Measurements from ENCODE around the gene PNKD. TPM values are rescaled to one million over a fixed set of nuclear protein-coding genes. Genes with fewer than 3 reads are reported as not detected.
A peak's percentile ranks its signal among the peaks of the same experiment; 100 is the strongest.

Gene PNKD
- total and polyA plus RNA-seq, 7 experiments from 2014 or later, result 18.5 to 108 (median 37.6) TPM

- Mint-ChIP-seq H3K9me3 (peaks cover 0 to 1% (median 0%) of the 10 kb centered on the region in 11 donors), H3K36me3 (no peaks in the 10 kb centered on the region), H3K27me3 (peaks cover 0 to 2% (median 0%) of the 10 kb centered on the region in 5 donors), H3K27ac (no peak overlapping the region), H3K4me1 (peaks cover 5 to 21% (median 19%) of the 10 kb centered on the region in 7 donors), H3K4me3 (no peak overlapping the region)
- H3K9me3 ChIP-seq (ENCODE audit: control insufficient read depth in 2 of 3, low read length in 3 of 3), result no peaks in the 10 kb centered on the region
- no peak for DNase-seq
- CTCF ChIA-PET, result interaction anchor here (0.7 to 3.0 kb wide), 4 partner anchors 12 to 99 kb away, joined by 3 to 35 read pairs (median 6); partner anchors contain the start of gene CATIP
- H3K27me3 ChIP-seq (ENCODE audit: control insufficient read depth in 2 of 2, insufficient read depth in 2 of 2, low read length in 2 of 2), result no peaks in the 10 kb centered on the region
- POLR2A ChIA-PET, result interaction anchor here (0.8 to 1.3 kb wide), 2 partner anchors 60 to 64 kb away, joined by 3 to 4 read pairs; no protein-coding TSS in a partner anchor
- H3K27ac ChIP-seq (ENCODE audit: low read depth, low read length), result no peak overlapping the region
- intact Hi-C loops (cut with micrococcal nuclease), result no loop called here
- H3K4me3 ChIP-seq (ENCODE audit: low read length), result no peak overlapping the region
- H3K4me1 ChIP-seq (ENCODE audit: control insufficient read depth in 2 of 2, insufficient read depth in 2 of 2, low read length in 2 of 2), result peaks cover 0 to 6% of the 10 kb centered on the region in 2 donors
- H3K36me3 ChIP-seq (ENCODE audit: control insufficient read depth in 2 of 3, insufficient read depth in 3 of 3, low read length in 3 of 3), result no peaks in the 10 kb centered on the region
- ATAC-seq, result no peak
These were observed 28.1 kb downstream of the PNKD start for GRCh38 chr2:218298314-218298875.

- no peaks in the 10 kb centered on the region for H3K36me3 Mint-ChIP-seq
- intact Hi-C loops (cut with micrococcal nuclease), result loop anchor here (2.0 to 10.0 kb wide), 2 partner anchors 349 to 545 kb away; no protein-coding TSS in a partner anchor
- Histone ChIP-seq H3K36me3 (ENCODE audit: control insufficient read depth in 2 of 3, insufficient read depth in 3 of 3, low read length in 3 of 3) (no peaks in the 10 kb centered on the region), H3K9me3 (ENCODE audit: control insufficient read depth in 2 of 3, low read length in 3 of 3) (no peaks in the 10 kb centered on the region), H3K4me3 (ENCODE audit: low read length) (no peak overlapping the region), H3K27ac (ENCODE audit: low read depth, low read length) (no peak overlapping the region), H3K27me3 (ENCODE audit: control insufficient read depth in 2 of 2, insufficient read depth in 2 of 2, low read length in 2 of 2) (no peaks in the 10 kb centered on the region), H3K4me1 (ENCODE audit: control insufficient read depth in 2 of 2, insufficient read depth in 2 of 2, low read length in 2 of 2) (no peaks in the 10 kb centered on the region)
- POLR2A ChIA-PET, result interaction anchor here (0.8 kb wide), 3 partner anchors 52 to 97 kb away, joined by 3 to 4 read pairs (median 3); partner anchors contain the start of gene CATIP
- H3K9me3 Mint-ChIP-seq, result peaks cover 0 to 1% (median 0%) of the 10 kb centered on the region in 11 donors
- DNase-seq (no peak), ATAC-seq (no peak)
- H3K27ac Mint-ChIP-seq, result peak overlapping the region in 2 of 9 donors; percentile 62 to 76
- peaks cover 0 to 2% (median 0%) of the 10 kb centered on the region in 5 donors for H3K27me3 Mint-ChIP-seq
- H3K4me3 Mint-ChIP-seq, result no peak overlapping the region
- peaks cover 3 to 11% (median 7%) of the 10 kb centered on the region in 7 donors for H3K4me1 Mint-ChIP-seq
- CTCF ChIA-PET, result interaction anchor here (0.9 to 3.2 kb wide), 6 partner anchors 13 to 64 kb away, joined by 3 to 93 read pairs (median 7); partner anchors contain the start of gene CATIP
These were observed 29.8 kb downstream of the PNKD start for GRCh38 chr2:218300141-218300540.

DNA sequence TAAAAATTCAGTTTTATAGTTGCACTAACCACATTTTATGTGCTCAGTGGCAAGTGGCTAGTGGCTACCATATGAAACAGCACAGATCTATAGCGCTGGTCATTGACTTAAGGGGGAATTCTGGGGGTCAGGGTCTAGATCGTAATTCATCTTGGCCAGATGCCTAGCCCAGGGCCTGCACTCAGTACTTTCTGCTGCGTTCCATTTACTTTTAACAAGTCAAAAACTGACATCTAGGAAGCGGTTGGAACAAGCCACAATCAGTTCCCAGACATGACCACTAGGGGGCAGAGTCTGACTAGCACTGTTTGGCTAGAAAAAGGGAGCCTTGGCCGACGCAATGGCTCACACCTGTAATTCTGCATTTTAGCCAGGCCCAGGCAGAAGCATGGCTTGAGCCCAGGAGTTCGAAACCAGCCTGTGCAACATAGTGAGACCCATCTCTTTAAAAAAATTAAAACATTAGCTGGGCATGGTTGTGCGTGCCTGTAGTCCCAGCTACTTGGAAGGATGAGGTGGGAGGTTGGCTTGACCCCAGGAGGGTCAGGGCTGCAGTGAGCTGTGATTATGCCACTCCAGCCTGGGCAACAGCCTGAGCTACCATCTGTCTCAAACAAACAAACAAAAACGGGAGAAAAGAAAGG, 31.0 kb downstream of the PNKD start:
- Histone ChIP-seq H3K36me3 (ENCODE audit: control insufficient read depth in 2 of 3, insufficient read depth in 3 of 3, low read length in 3 of 3) (no peaks in the 10 kb centered on the region), H3K27ac (ENCODE audit: low read depth, low read length) (no peak overlapping the region), H3K27me3 (ENCODE audit: control insufficient read depth in 2 of 2, insufficient read depth in 2 of 2, low read length in 2 of 2) (no peaks in the 10 kb centered on the region), H3K9me3 (ENCODE audit: control insufficient read depth in 2 of 3, low read length in 3 of 3) (no peaks in the 10 kb centered on the region), H3K4me1 (ENCODE audit: control insufficient read depth in 2 of 2, insufficient read depth in 2 of 2, low read length in 2 of 2) (no peaks in the 10 kb centered on the region), H3K4me3 (ENCODE audit: low read length) (no peak overlapping the region)
- Mint-ChIP-seq H3K4me1 (peaks cover 3 to 8% (median 7%) of the 10 kb centered on the region in 7 donors), H3K27me3 (peaks cover 0 to 4% (median 0%) of the 10 kb centered on the region in 5 donors), H3K9me3 (peaks cover 0 to 1% (median 0%) of the 10 kb centered on the region in 11 donors), H3K27ac (peak overlapping the region in 8 of 9 donors; percentile 34 to 80 (median 64)), H3K4me3 (no peak overlapping the region), H3K36me3 (no peaks in the 10 kb centered on the region)
- ChIA-PET POLR2A (interaction anchor here (0.6 to 2.5 kb wide), 16 partner anchors 15 to 98 kb away, joined by 3 to 14 read pairs (median 4); partner anchors contain the start of genes AAMP, CATIP, CTDSP1 and PNKD), CTCF (interaction anchor here (0.9 to 3.2 kb wide), 20 partner anchors 10 to 165 kb away, joined by 3 to 93 read pairs (median 6); partner anchors contain the start of genes AAMP, CATIP and PNKD)
- DNase-seq, result peak; percentile 61 to 92 (median 84)
- peak; percentile 99 for ATAC-seq
- intact Hi-C loops (cut with micrococcal nuclease), result loop anchor here (1.0 to 10.0 kb wide), 9 partner anchors 9 to 544 kb away; partner anchors contain the start of genes CATIP (in 2 of the 2) and TMBIM1 (in 1 of the 2)

DNA sequence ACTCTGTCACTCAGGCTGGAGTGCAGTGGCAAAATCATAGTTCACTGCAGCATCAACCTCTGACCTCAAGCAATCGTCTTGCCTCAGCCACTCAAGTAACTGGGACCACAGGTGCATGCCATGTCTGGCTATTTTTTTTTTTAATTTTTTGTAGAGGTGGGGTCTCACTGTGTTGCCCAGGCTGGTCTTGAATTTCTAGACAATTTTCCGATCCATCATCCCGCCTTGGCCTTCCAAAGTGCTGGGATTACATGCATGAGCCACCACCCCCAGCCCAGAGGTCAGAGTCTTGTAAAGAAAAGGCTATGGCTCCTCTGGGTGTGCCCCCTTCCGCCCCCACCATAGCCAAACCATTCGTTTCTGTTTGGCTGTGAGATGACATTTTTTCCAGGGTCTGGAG, 35.1 kb downstream of the PNKD start:
- POLR2A ChIA-PET, result interaction anchor here (1.7 kb wide), 1 partner anchor 12 kb away, joined by 4 read pairs; no protein-coding TSS in a partner anchor

DNA sequence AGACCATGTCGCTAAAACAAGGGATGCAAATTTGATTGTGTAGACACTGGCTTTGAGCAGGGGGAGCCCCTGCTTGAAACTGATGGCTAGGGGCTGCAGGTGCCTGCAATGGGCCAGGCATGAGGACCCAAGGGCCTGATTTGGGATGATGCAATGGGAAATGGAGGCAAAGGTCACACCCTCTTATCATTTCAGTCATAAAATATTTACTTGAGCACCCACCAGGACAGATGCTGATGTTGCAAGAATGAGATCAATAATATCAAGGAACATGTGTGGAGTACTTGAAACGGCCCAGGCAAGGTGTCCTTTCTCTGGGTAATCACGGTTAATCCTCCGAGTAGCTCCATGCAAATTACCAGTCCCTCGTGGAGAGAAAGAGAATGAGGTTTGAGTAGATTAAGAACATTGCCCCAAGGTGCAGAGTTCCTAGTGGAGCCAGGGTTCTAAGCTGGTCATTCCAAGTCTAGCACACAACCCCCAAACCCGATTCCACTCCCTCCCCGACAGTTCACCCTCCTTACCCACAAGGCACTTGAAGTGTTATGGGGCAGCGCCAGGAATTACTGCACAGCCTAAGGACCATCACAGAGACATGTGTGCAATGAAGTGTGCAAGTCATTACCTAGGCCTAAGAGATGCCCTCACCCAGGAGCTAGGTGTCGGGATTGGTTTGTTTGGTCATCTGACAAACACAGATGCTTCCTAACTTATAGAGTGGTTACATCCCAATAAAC, 36.0 kb downstream of the PNKD start:
- H3K27me3 ChIP-seq (ENCODE audit: control insufficient read depth in 2 of 2, insufficient read depth in 2 of 2, low read length in 2 of 2), result no peaks in the 10 kb centered on the region
- H3K4me1 ChIP-seq (ENCODE audit: control insufficient read depth in 2 of 2, insufficient read depth in 2 of 2, low read length in 2 of 2), result no peaks in the 10 kb centered on the region
- intact Hi-C loops (cut with micrococcal nuclease), result loop anchor here in 1 of 2 donors (10.0 kb wide), 1 partner anchor 538 kb away; no protein-coding TSS in a partner anchor
- Mint-ChIP-seq H3K4me3 (no peak overlapping the region), H3K36me3 (no peaks in the 10 kb centered on the region), H3K27ac (no peak overlapping the region), H3K9me3 (peaks cover 0 to 1% (median 0%) of the 10 kb centered on the region in 11 donors), H3K4me1 (peaks cover 3 to 24% (median 14%) of the 10 kb centered on the region in 7 donors), H3K27me3 (peaks cover 0 to 5% (median 0%) of the 10 kb centered on the region in 5 donors)
- no peaks in the 10 kb centered on the region for H3K9me3 ChIP-seq (ENCODE audit: control insufficient read depth in 2 of 3, low read length in 3 of 3)
- H3K4me3 ChIP-seq (ENCODE audit: low read length), result no peak overlapping the region
- no peak for ATAC-seq
- ChIA-PET CTCF (interaction anchor here (0.7 to 3.7 kb wide), 4 partner anchors 10 to 89 kb away, joined by 3 to 33 read pairs (median 8); partner anchors contain the start of genes CATIP and TMBIM1), POLR2A (interaction anchor here (0.9 to 1.9 kb wide), 5 partner anchors 10 to 64 kb away, joined by 3 to 9 read pairs (median 4); partner anchors contain the start of gene TMBIM1)
- H3K36me3 ChIP-seq (ENCODE audit: control insufficient read depth in 2 of 3, insufficient read depth in 3 of 3, low read length in 3 of 3), result no peaks in the 10 kb centered on the region
- DNase-seq, result no peak
- no peak overlapping the region for H3K27ac ChIP-seq (ENCODE audit: low read depth, low read length)

More for the DNA sequence above, 35.1 kb downstream of the PNKD start:
- H3K27me3 Mint-ChIP-seq, result peaks cover 0 to 5% (median 0%) of the 10 kb centered on the region in 5 donors
- Histone ChIP-seq H3K4me1 (ENCODE audit: control insufficient read depth in 2 of 2, insufficient read depth in 2 of 2, low read length in 2 of 2) (no peaks in the 10 kb centered on the region), H3K27me3 (ENCODE audit: control insufficient read depth in 2 of 2, insufficient read depth in 2 of 2, low read length in 2 of 2) (no peaks in the 10 kb centered on the region), H3K9me3 (ENCODE audit: control insufficient read depth in 2 of 3, low read length in 3 of 3) (no peaks in the 10 kb centered on the region), H3K36me3 (ENCODE audit: control insufficient read depth in 2 of 3, insufficient read depth in 3 of 3, low read length in 3 of 3) (no peaks in the 10 kb centered on the region), H3K27ac (ENCODE audit: low read depth, low read length) (no peak overlapping the region), H3K4me3 (ENCODE audit: low read length) (no peak overlapping the region)
- peaks cover 0 to 1% (median 0%) of the 10 kb centered on the region in 11 donors for H3K9me3 Mint-ChIP-seq
- peak overlapping the region in 4 of 9 donors; percentile 19 to 42 (median 28) for H3K27ac Mint-ChIP-seq
- H3K4me1 Mint-ChIP-seq, result peaks cover 6 to 28% (median 18%) of the 10 kb centered on the region in 7 donors
- CTCF ChIA-PET, result interaction anchor here (0.7 to 2.3 kb wide), 2 partner anchors 51 to 355 kb away, joined by 3 to 21 read pairs; partner anchors contain the start of gene CATIP
- no peak for ATAC-seq
- H3K36me3 Mint-ChIP-seq, result no peaks in the 10 kb centered on the region
- no peak for DNase-seq
- intact Hi-C loops (cut with micrococcal nuclease), result loop anchor here in 1 of 2 donors (10.0 kb wide), 1 partner anchor 539 kb away; no protein-coding TSS in a partner anchor
- H3K4me3 Mint-ChIP-seq, result no peak overlapping the region
